HG03439 (cell line): ENCODE measurements around the gene FTO.

Experiments
- ATAC-seq: cut with Tn5 transposase; IDR thresholded peaks from one replicate; pipeline ENCODE4 v1.9.1; 2021; ENCODE audit warnings: mild to moderate bottlenecking, moderate library complexity; ENCODE audit not compliant: unreplicated experiment

The FTO gene

GRCh38 chr16:53708490-53708889 lies 4.5 kb downstream of the FTO start:
- no peak for ATAC-seq

GRCh38 chr16:53711390-53711789 lies 7.4 kb downstream of the FTO start:
- ATAC-seq = no peak

- ATAC-seq = no peak
Observed at GRCh38 chr16:53712065-53712464, 8.1 kb downstream of the FTO start.

GRCh38 chr16:53713403-53714204 lies 9.6 kb downstream of the FTO start:
- no peak for ATAC-seq

- ATAC-seq = no peak
Observed at GRCh38 chr16:53714205-53715022, 10.5 kb downstream of the FTO start.

- ATAC-seq = no peak
Observed at GRCh38 chr16:53715023-53715384, 11.0 kb downstream of the FTO start.

GRCh38 chr16:53717577-53717976 lies 13.6 kb downstream of the FTO start:
- ATAC-seq = no peak

GRCh38 chr16:53721017-53721416 lies 17.1 kb downstream of the FTO start:
- ATAC-seq = no peak

- no peak for ATAC-seq
Observed at GRCh38 chr16:53726625-53727024, 22.7 kb downstream of the FTO start.

- no peak for ATAC-seq
Observed at GRCh38 chr16:53730693-53731092, 26.7 kb downstream of the FTO start.

- no peak for ATAC-seq
Observed at GRCh38 chr16:53732296-53732929, 28.5 kb downstream of the FTO start.

- no peak for ATAC-seq
Observed at GRCh38 chr16:53734908-53735307, 31.0 kb downstream of the FTO start.

- ATAC-seq = no peak
Observed at GRCh38 chr16:53736297-53736696, 32.3 kb downstream of the FTO start.

- no peak for ATAC-seq
Observed at GRCh38 chr16:53737552-53737951, 33.6 kb downstream of the FTO start.

GRCh38 chr16:53740476-53740875 lies 36.5 kb downstream of the FTO start:
- no peak for ATAC-seq

GRCh38 chr16:53740933-53741531 lies 37.1 kb downstream of the FTO start:
- no peak for ATAC-seq

GRCh38 chr16:53741546-53741945 lies 37.6 kb downstream of the FTO start:
- no peak for ATAC-seq

GRCh38 chr16:53743149-53743566 lies 39.2 kb downstream of the FTO start:
- ATAC-seq = no peak

- ATAC-seq = no peak
Observed at GRCh38 chr16:53744449-53744848, 40.5 kb downstream of the FTO start.

GRCh38 chr16:53745086-53745485 lies 41.1 kb downstream of the FTO start:
- ATAC-seq = no peak

- ATAC-seq = no peak
Observed at GRCh38 chr16:53745753-53746266, 41.9 kb downstream of the FTO start.
